B cell (primary cell): Measurements from ENCODE around the gene FRMD8.

Experiments
- EZH2 ChIP-seq: IDR thresholded peaks from 2 replicates; pipeline ENCODE4 v1.6.1; 2012; ENCODE audit warnings: borderline replicate concordance, low read depth, mild to moderate bottlenecking, moderate library complexity, low read length; ENCODE audit not compliant: insufficient read depth, poor library complexity, severe bottlenecking
- TF ChIP-seq, protein P1 (sequence below): fragments of 200-600 bp; IDR thresholded peaks from one replicate; pipeline ENCODE4 v1.8.0; 2022; ENCODE audit warnings: antibody characterized with exemption, mild to moderate bottlenecking

DNA sequence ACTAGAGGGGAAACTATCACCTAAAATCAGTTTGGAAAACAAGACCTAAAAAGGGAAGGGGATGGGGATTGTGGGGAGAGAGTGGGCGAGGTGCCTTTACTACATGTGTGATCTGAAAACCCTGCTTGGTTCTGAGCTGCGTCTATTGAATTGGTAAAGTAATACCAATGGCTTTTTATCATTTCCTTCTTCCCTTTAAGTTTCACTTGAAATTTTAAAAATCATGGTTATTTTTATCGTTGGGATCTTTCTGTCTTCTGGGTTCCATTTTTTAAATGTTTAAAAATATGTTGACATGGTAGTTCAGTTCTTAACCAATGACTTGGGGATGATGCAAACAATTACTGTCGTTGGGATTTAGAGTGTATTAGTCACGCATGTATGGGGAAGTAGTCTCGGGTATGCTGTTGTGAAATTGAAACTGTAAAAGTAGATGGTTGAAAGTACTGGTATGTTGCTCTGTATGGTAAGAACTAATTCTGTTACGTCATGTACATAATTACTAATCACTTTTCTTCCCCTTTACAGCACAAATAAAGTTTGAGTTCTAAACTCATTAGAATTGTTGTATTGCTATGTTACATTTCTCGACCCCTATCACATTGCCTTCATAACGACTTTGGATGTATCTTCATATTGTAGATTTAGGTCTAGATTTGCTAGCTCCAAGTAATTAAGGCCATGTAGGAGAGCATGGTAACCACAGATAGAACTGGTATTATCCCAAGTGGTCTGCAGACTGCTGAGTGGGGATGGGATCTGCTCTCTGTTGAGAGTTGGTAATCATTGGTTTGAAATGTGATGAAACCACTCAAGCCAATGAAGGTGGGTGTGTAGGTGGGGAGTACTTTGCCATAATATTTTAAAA lies 39.8 kb downstream of the FRMD8 start:
- TF ChIP-seq, protein P1, sequence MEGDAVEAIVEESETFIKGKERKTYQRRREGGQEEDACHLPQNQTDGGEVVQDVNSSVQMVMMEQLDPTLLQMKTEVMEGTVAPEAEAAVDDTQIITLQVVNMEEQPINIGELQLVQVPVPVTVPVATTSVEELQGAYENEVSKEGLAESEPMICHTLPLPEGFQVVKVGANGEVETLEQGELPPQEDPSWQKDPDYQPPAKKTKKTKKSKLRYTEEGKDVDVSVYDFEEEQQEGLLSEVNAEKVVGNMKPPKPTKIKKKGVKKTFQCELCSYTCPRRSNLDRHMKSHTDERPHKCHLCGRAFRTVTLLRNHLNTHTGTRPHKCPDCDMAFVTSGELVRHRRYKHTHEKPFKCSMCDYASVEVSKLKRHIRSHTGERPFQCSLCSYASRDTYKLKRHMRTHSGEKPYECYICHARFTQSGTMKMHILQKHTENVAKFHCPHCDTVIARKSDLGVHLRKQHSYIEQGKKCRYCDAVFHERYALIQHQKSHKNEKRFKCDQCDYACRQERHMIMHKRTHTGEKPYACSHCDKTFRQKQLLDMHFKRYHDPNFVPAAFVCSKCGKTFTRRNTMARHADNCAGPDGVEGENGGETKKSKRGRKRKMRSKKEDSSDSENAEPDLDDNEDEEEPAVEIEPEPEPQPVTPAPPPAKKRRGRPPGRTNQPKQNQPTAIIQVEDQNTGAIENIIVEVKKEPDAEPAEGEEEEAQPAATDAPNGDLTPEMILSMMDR: no peak
- TF ChIP-seq EZH2: no peak
